NCI-H526 treated with DMSO at 0.1 percent for 48 hours (cell line): ENCODE data around the gene SHANK2.

Source experiments
- DNase-seq: peaks from one replicate; lab custom pipeline; 2025; lab: John Stamatoyannopoulos, UW

SHANK2 gene

DNA sequence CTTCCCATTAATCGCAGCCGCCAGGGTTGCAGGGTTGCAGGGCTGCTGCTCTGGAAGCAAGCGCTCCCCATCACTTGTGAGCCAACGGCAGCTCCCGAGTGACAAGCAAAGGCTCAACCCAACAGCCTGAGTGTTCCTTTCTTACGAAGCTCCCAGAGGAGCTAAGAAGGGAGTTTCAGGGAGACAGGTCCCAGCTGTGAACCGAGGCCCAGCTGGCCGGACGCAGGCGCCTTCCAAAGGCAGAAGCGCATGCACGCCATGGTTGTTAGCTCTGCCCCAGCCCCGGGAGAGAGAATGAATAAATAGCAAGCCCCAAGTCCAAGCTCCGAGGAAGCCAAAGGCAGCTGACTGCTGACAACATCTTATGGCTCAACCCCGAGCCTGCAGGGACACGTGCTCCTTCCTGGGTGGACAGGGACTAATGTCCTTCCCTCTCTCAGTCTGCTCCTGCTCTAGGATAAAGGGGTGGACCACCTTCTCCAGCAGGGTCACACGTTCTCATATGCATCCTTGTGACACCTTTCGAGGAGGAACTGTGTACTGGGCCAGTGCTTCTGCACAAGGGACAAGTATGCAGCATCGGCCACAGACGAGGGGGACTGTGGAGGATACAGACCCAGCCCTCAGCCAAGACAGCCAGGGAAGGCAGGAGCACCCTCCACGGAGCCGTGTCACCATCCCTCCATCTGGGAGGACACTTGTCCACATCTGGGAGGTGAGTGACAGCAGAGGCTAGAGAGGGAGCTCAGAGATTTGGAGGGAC lies 29.9 kb downstream of the SHANK2 start:
- DNase-seq = no peak

- DNase-seq = no peak
Measured at GRCh38 chr11:71221821-71222220, 30.6 kb downstream of the SHANK2 start.

GRCh38 chr11:71221201-71221600 lies 31.2 kb downstream of the SHANK2 start:
- no peak for DNase-seq

- no peak for DNase-seq
Measured at GRCh38 chr11:71218789-71219499, 33.4 kb downstream of the SHANK2 start.

DNA sequence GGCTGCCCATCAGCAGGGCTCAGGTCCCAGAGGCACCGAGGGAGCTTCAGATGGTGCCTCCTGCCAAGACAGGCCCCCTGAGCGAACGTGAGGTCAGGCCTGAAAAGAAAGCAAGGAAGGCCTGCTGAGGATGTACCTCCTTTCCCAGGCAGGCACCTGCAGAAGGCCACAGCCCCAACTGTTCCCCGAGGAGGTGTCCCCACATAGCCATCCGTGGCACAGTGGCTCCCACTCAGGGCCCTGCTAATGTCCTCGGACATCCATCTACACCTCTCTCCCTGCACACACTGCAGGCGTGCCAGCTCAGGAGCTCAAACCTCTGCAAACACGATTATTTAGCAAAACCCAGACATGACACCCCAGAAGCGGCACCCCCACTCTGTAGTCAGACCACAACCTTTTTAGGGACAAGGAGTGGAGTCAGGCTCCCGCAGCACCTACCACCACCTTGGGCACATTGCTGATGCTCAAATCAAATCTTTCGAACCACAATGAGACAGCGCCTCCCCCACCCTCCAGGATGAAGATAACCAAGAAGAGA lies 36.9 kb downstream of the SHANK2 start:
- no peak for DNase-seq

- no peak for DNase-seq
Measured at GRCh38 chr11:71214553-71215424, 37.6 kb downstream of the SHANK2 start.

DNA sequence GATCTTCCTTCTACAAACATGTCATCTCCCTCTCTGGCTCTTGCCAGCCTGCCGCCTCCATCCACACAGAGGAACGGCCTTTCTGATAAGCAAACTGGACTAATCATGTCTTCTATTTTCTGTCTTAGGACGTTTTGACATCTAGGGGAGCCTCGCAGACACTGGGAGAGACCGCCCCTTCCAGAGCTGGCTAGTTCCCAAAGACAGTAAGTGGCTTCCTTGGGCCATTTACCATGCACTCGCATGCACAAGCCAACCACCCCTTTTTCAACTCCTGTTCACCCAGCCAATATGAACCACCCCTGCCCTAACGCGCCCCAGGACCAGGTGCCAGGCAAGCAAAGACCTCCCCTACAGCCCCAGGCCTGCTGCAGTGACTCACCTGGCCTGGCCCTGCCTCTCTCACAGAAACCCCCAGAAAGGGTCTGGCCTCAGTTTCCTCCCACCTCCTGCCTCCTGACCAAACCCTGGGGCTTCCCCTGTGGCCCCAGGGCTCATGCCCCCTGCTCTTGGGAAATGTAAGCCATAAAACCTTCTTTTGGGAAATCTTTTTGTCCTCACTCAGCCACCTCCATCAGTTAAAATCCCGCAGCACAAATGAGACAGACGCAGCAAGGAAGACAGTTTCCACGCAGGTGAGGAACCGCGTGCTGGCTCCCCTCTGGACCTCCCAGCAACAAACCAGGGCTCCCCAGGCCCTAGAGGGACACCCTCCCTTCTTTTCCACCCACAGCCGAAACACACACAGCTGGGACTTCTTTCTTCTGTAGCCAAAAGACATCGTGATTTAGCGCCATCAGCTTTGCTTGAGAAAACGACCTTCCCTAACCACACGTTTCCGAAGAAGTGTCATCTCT lies 38.5 kb downstream of the SHANK2 start:
- DNase-seq = no peak

DNA sequence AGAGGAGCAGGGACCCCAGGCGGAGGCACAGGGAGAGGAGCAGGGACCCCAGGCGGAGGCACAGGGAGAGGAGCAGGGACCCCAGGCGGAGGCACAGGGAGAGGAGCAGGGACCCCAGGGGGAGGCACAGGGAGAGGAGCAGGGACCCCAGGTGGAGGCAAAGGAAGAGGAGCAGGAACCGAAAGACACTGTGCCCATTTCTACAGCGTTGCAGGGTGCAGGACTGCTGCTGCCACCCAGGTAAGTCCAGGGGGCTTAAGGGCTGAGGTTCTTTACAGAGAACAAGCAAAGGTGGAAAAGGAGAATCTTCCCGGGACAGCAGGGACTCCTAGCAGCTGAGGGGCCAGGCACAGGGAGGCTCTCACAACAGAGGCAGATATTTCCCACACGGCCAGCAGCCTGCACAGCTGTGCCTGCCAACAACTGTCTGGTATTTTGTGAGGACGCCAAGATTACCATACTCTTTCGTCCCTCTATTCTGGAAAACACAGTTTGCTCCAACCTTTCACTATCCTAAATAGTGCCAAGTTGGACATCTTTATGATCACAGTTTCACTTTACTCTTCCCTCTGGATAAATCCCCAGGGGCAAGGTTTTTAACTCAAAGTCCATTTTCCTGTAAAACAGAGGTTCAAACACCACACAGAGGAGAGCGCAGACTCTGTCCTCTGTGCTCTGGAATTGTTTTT lies 39.4 kb downstream of the SHANK2 start:
- no peak for DNase-seq

DNA sequence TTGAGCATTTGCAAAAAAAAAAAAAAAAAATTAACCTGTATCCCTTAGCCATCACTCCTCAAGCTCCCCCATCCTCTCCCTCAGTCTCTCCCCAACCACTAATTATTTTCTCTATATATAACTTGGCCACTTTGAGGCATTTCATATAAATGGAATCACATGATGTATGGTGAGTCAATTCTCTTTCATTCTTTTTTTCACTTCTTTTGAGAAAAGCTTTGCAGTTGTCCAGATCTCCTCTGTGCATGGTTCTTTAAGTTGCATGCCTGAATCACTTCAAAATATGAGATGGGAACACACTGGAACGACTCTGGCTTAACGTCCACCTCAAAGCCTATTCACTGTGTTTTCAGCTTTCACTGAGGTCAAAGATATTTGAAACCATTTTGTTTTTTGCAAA lies 40.7 kb downstream of the SHANK2 start:
- DNase-seq = no peak

DNA sequence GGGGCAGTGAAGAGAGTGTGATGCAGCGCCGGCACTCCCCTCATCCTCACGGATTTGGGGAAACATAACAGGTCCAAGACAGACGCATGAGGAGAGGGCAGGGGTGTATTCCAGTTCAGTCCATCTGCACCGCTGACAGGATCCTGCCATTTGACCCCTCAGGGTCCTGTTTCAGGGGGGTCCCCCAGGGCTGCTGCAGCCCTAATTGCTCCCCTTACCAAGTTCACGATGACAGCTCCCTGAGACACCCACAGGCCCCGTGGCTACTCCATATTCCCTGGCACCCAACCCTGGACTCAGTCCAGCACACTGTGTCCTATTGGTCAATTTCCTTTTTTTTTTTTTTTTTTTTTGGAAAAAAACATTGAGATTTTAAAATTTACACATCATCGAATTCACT lies 41.5 kb downstream of the SHANK2 start:
- no peak for DNase-seq

DNA sequence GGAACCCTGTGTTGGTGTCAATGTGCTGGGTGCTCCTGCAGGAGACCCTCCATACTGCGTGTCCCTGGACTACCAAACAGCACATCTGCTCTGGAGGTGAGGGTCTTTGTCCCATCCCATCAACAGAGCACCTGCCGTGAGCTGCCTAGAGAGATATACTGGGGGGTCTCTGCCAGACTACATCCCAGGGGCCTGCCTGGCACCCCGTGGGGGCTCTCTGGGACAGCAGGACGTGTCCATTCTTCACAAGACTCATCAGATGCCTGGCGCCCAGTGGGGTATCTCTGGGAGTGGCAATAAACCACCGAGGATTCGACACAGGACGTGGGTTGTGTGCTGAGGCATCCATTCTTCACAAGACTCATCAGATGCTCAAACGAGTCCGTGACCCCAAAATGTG lies 42.7 kb downstream of the SHANK2 start:
- DNase-seq = no peak

DNA sequence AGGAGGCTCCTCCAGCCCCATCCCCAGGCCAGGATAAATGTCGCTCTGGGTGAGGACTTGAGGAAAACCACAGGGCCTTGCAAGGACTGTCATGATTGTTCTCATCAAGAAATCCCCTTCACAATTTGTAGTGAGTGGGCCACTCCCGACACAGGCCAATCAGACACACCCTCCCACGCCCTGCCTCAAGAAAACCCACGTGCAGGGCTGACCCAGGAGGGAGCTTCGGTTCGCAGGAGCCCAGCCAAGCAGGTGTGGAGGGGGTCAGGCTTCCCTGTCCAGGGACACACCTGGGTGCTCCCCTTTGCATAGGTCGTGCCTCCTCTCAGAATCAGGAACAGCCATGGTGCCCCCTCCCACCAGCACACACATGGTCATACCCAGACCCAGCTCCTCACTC lies 43.2 kb downstream of the SHANK2 start:
- no peak for DNase-seq

DNA sequence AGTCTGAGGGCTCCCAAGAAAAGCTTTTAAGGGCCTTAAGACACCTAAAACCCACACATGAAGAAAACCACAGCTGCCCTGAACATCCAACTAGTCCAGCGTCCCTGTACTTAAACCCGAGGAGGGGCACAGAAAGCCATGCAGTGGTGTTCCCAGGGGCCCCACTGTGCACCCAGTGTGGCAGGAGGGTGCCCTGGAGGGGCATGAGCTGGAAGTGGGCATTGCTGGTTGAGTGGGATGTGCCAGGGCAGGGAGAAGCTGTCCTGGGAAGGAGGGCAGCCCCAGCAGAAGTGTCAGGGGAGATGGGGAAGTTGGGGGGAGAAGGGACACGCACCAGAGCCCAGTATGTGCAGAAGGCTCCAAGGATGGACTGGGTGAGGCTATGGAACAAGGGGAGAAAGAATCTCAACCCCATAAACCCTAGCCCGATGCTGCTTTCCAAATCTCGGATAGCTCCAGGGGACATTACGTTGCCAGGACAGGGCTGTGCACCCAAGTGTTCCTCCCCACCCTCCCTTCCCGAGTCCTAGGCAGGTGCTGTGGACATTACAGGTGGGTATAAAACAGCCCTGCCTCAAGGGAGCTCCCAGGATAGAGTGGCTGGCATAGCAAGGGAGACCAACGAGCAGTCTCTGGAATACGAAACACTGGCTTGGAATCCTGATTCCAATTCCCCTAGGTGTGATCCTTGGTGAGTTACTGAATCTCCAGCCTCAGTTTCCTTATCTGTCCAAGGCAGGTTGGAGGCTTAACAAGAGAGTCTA lies 44.2 kb downstream of the SHANK2 start:
- no peak for DNase-seq

- DNase-seq = no peak
Measured at GRCh38 chr11:71207563-71207962, 44.8 kb downstream of the SHANK2 start.

DNA sequence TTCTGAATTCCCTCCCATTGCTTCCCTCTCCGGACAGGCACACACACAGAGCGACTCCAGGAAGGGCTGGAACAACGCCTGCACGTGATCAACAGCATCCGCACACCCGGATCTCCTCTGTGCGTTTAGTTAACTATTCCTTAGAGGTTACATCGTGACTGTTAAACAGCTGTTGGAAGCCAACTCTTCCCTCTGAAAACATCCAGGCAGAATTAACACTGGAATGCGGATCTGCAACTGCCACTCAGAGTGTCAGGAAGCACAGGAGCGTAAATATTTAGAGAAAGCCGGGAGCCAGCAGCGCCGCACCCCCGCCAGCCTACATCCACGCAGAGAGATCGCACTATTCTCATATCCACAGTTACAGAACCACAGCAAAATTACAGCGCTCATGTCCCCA lies 46.2 kb downstream of the SHANK2 start:
- no peak for DNase-seq

DNA sequence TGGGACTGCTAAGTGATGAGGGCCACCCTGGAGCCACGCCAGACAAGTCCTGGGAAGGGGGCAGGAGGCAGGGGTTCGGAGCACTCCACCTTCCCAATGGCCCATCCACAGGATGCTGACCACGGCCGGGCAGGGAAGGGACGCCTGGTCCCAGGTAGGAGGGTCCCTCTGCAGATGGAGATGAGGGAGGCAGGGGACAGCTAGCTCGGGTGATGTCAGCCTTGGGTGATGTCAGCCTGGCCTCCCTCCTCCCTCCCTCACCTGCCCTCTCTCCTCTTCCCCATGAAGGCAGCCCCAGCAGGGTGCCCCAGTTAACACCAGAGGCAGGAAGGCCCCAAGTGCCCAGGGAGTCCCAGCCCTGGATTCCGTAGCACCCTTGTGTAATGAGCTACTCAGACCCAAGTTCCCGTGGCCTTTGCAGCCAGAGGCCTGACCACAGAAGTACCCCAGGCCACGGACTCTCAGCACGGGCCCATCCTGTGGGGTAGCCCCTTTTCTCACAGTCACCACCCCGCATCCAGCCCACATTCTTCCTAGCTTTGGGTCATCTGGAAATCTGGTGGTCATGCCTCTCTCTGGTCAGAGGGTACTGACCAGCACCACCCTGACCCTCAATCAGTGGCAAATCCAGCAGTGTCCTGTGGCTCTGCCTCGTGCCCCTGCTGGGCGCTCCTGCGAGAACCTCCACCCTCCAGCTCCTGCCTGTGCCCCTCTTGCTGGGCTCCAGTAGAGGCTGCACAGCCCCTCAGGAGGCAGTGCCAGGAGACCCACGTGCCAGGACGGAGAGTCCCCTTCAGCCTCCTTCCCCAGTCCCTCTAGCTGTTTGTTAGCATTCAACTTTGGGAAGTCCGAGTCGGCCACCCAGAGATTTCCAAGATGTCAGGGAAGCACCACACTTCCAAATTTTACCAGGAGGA lies 47.4 kb downstream of the SHANK2 start:
- no peak for DNase-seq

DNA sequence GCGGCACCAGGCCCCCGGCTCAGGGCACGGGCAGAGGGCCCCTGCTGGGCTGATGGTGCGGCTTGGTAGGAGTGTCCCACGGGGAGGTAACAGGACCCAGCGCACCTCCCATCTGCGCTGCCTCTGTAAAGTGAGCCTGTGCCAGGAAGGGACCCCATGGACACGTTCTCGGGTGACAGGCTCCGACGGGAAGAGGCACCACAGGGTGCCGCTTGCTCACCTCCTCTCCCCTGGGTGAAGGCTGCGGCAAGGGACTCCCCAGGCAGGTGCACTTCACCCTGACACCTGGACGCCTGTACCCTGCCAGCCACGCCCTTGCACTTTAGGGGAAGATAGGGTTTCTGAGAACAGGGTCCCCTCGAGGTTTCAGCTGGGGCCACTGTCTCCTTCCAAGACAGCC lies 48.1 kb downstream of the SHANK2 start:
- DNase-seq = no peak

DNA sequence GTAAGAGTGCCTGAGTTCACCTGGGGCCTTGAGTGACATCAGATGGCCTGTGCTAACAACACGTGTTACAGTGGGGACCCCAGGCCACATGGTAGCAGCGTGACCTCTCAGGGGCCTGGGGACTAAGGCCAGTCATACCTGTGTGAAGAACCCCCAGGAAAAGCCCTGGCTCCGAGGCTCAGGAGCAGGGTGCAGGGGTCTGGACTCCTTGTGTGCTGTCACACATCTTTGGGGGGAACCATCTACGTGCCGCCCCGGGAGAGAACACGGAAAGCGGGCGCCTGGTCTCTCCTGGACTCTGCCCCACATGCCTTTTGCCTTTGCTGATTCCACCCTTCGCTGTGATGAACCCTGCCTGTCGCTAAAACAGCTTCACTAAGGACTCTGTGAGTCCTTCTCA lies 48.7 kb downstream of the SHANK2 start:
- DNase-seq = no peak

DNA sequence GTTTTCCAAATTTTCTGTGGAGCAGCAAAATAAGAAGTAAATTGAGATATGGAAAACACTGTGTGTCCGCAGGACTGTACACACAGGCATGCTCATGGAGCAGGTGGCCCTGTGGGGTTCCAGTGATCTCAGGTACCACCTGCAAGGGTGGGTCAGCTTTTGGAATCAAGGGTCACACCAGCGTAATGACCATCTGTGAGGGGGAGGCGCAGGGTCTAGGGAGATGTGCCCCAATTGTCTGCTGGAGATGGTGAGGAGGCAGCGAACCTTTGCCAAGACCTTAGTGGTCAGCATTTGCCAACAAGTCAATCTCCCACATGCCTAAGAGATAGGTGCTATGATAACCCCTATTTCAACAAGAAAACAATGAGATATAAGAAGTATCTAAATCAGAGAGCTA lies 49.4 kb downstream of the SHANK2 start:
- no peak for DNase-seq
